Activated naive CD4-positive, alpha-beta T cell treated with anti-CD3 and anti-CD28 coated beads, Interleukin-2, amount 50 U/mL, for 24 hours (primary cell): ENCODE measurements around the gene PRKG1.

Experiments used
- H3K27ac Mint-ChIP-seq: one replicate; pipeline ENCODE4 v1.8.0; 2021; ENCODE audit warnings: mild to moderate bottlenecking, mixed read lengths
- H3K27me3 Mint-ChIP-seq: one replicate; pipeline ENCODE4 v1.8.0; 2021; ENCODE audit warnings: mixed read lengths
- H3K36me3 Mint-ChIP-seq: one replicate; pipeline ENCODE4 v1.8.0; 2021; ENCODE audit warnings: mixed read lengths
- H3K4me1 Mint-ChIP-seq: one replicate; pipeline ENCODE4 v1.8.0; 2021; ENCODE audit warnings: mixed read lengths
- H3K4me3 Mint-ChIP-seq: one replicate; pipeline ENCODE4 v1.8.0; 2021; ENCODE audit warnings: mild to moderate bottlenecking, mixed read lengths
- H3K9me3 Mint-ChIP-seq: one replicate; pipeline ENCODE4 v1.8.0; 2021; ENCODE audit warnings: mixed read lengths

PRKG1 gene

GRCh38 chr10:52108236-52108635 is 1033.9 kb downstream of the PRKG1 start:
- Mint-ChIP-seq H3K4me3 (no peak overlapping the region), H3K9me3 (no peaks in the 10 kb centered on the region), H3K27ac (no peak overlapping the region), H3K36me3 (no peaks in the 10 kb centered on the region), H3K4me1 (no peaks in the 10 kb centered on the region), H3K27me3 (no peaks in the 10 kb centered on the region)

- Mint-ChIP-seq H3K9me3 (no peaks in the 10 kb centered on the region), H3K27ac (no peak overlapping the region), H3K36me3 (no peaks in the 10 kb centered on the region), H3K4me1 (no peaks in the 10 kb centered on the region), H3K27me3 (no peaks in the 10 kb centered on the region), H3K4me3 (no peak overlapping the region)
Observed at GRCh38 chr10:52110576-52110975, 1036.3 kb downstream of the PRKG1 start.

- no peaks in the 10 kb centered on the region for H3K27me3 Mint-ChIP-seq
- no peaks in the 10 kb centered on the region for H3K9me3 Mint-ChIP-seq
- H3K36me3 Mint-ChIP-seq, result no peaks in the 10 kb centered on the region
- H3K27ac Mint-ChIP-seq, result no peak overlapping the region
- no peaks in the 10 kb centered on the region for H3K4me1 Mint-ChIP-seq
- H3K4me3 Mint-ChIP-seq, result no peak overlapping the region
Observed at GRCh38 chr10:52111101-52111891, 1037.0 kb downstream of the PRKG1 start.

GRCh38 chr10:52115823-52116222 is 1041.5 kb downstream of the PRKG1 start:
- H3K27me3 Mint-ChIP-seq, result no peaks in the 10 kb centered on the region
- H3K27ac Mint-ChIP-seq, result no peak overlapping the region
- H3K4me1 Mint-ChIP-seq, result no peaks in the 10 kb centered on the region
- H3K36me3 Mint-ChIP-seq, result no peaks in the 10 kb centered on the region
- H3K9me3 Mint-ChIP-seq, result no peaks in the 10 kb centered on the region
- H3K4me3 Mint-ChIP-seq, result no peak overlapping the region

- H3K4me1 Mint-ChIP-seq, result no peaks in the 10 kb centered on the region
- no peaks in the 10 kb centered on the region for H3K27me3 Mint-ChIP-seq
- H3K36me3 Mint-ChIP-seq, result no peaks in the 10 kb centered on the region
- no peak overlapping the region for H3K27ac Mint-ChIP-seq
- H3K4me3 Mint-ChIP-seq, result no peak overlapping the region
- no peaks in the 10 kb centered on the region for H3K9me3 Mint-ChIP-seq
Observed at GRCh38 chr10:52119507-52119906, 1045.2 kb downstream of the PRKG1 start.

- Mint-ChIP-seq H3K27me3 (no peaks in the 10 kb centered on the region), H3K9me3 (no peaks in the 10 kb centered on the region), H3K4me1 (no peaks in the 10 kb centered on the region), H3K27ac (no peak overlapping the region), H3K4me3 (no peak overlapping the region), H3K36me3 (no peaks in the 10 kb centered on the region)
Observed at GRCh38 chr10:52121688-52122087, 1047.4 kb downstream of the PRKG1 start.

- Mint-ChIP-seq H3K4me1 (no peaks in the 10 kb centered on the region), H3K4me3 (no peak overlapping the region), H3K27ac (no peak overlapping the region), H3K9me3 (no peaks in the 10 kb centered on the region), H3K27me3 (no peaks in the 10 kb centered on the region), H3K36me3 (no peaks in the 10 kb centered on the region)
Observed at GRCh38 chr10:52128056-52128683, 1053.9 kb downstream of the PRKG1 start.

GRCh38 chr10:52129410-52130178 is 1055.3 kb downstream of the PRKG1 start:
- Mint-ChIP-seq H3K9me3 (no peaks in the 10 kb centered on the region), H3K36me3 (no peaks in the 10 kb centered on the region), H3K4me3 (no peak overlapping the region), H3K27me3 (no peaks in the 10 kb centered on the region), H3K27ac (no peak overlapping the region), H3K4me1 (no peaks in the 10 kb centered on the region)

- no peaks in the 10 kb centered on the region for H3K27me3 Mint-ChIP-seq
Observed at GRCh38 chr10:52135101-52135500, 1060.8 kb downstream of the PRKG1 start.

GRCh38 chr10:52136921-52137320 is 1062.6 kb downstream of the PRKG1 start:
- no peak overlapping the region for H3K4me3 Mint-ChIP-seq
- no peaks in the 10 kb centered on the region for H3K36me3 Mint-ChIP-seq
- H3K4me1 Mint-ChIP-seq, result no peaks in the 10 kb centered on the region
- H3K27ac Mint-ChIP-seq, result no peak overlapping the region
- H3K9me3 Mint-ChIP-seq, result no peaks in the 10 kb centered on the region
- H3K27me3 Mint-ChIP-seq, result no peaks in the 10 kb centered on the region

More at GRCh38 chr10:52135101-52135500, 1060.8 kb downstream of the PRKG1 start:
- Mint-ChIP-seq H3K4me1 (no peaks in the 10 kb centered on the region), H3K9me3 (no peaks in the 10 kb centered on the region), H3K4me3 (no peak overlapping the region), H3K27ac (no peak overlapping the region), H3K36me3 (no peaks in the 10 kb centered on the region)

- Mint-ChIP-seq H3K27me3 (no peaks in the 10 kb centered on the region), H3K9me3 (no peaks in the 10 kb centered on the region), H3K4me1 (no peaks in the 10 kb centered on the region), H3K4me3 (no peak overlapping the region), H3K27ac (no peak overlapping the region), H3K36me3 (no peaks in the 10 kb centered on the region)
Observed at GRCh38 chr10:52143338-52143737, 1069.1 kb downstream of the PRKG1 start.

GRCh38 chr10:52145636-52146035 is 1071.3 kb downstream of the PRKG1 start:
- Mint-ChIP-seq H3K27me3 (no peaks in the 10 kb centered on the region), H3K9me3 (no peaks in the 10 kb centered on the region), H3K4me3 (no peak overlapping the region), H3K4me1 (no peaks in the 10 kb centered on the region), H3K36me3 (no peaks in the 10 kb centered on the region), H3K27ac (no peak overlapping the region)

GRCh38 chr10:52146766-52147165 is 1072.5 kb downstream of the PRKG1 start:
- Mint-ChIP-seq H3K27me3 (no peaks in the 10 kb centered on the region), H3K36me3 (no peaks in the 10 kb centered on the region)

GRCh38 chr10:52170776-52171175 is 1096.5 kb downstream of the PRKG1 start:
- H3K9me3 Mint-ChIP-seq, result no peaks in the 10 kb centered on the region
- H3K36me3 Mint-ChIP-seq, result no peaks in the 10 kb centered on the region
- no peak overlapping the region for H3K4me3 Mint-ChIP-seq
- no peaks in the 10 kb centered on the region for H3K27me3 Mint-ChIP-seq
- no peak overlapping the region for H3K27ac Mint-ChIP-seq
- no peaks in the 10 kb centered on the region for H3K4me1 Mint-ChIP-seq

More at GRCh38 chr10:52146766-52147165, 1072.5 kb downstream of the PRKG1 start:
- Mint-ChIP-seq H3K9me3 (no peaks in the 10 kb centered on the region), H3K27ac (no peak overlapping the region), H3K4me3 (no peak overlapping the region), H3K4me1 (no peaks in the 10 kb centered on the region)

- Mint-ChIP-seq H3K9me3 (no peaks in the 10 kb centered on the region), H3K27me3 (no peaks in the 10 kb centered on the region), H3K4me1 (no peaks in the 10 kb centered on the region), H3K36me3 (no peaks in the 10 kb centered on the region), H3K4me3 (no peak overlapping the region), H3K27ac (no peak overlapping the region)
Observed at GRCh38 chr10:52172581-52172980, 1098.3 kb downstream of the PRKG1 start.

- Mint-ChIP-seq H3K36me3 (no peaks in the 10 kb centered on the region), H3K4me3 (no peak overlapping the region), H3K9me3 (peaks cover 2% of the 10 kb centered on the region), H3K4me1 (no peaks in the 10 kb centered on the region), H3K27ac (no peak overlapping the region), H3K27me3 (no peaks in the 10 kb centered on the region)
Observed at GRCh38 chr10:52185256-52185655, 1111.0 kb downstream of the PRKG1 start.
